Adrenal gland (tissue), 5 donors: ENCODE measurements around the gene PHF20.

Source experiments
- POLR2A ChIP-seq, 2 donors: fragments of 450-650 bp; IDR thresholded peaks; one replicate each; pipeline ENCODE4 v1.6.1; 2017; ENCODE audit warnings: antibody characterized with exemption in 2 of 2, mild to moderate bottlenecking in 2 of 2, moderate library complexity in 1 of 2
- TF ChIP-seq, protein P1 (sequence below), 6 experiments: fragments of 450-650 bp in 4 of 6; fragments of 200-600 bp in 2 of 6; sonication (generic) in 1 of 6; IDR thresholded peaks; 1 replicate in 5 of 6; 2 replicates in 1 of 6; pipeline versions ENCODE4 v1.5.1 to v1.8.0; 2016 to 2021; ENCODE audit warnings: antibody characterized with exemption in 6 of 6, mild to moderate bottlenecking in 2 of 6, moderate library complexity in 1 of 6
- donor health status: DM: no; HTN: no; CAD: no.

GRCh38 chr20:35729283-35729807 lies 42.5 kb upstream of the PHF20 start:
- TF ChIP-seq, protein P1, sequence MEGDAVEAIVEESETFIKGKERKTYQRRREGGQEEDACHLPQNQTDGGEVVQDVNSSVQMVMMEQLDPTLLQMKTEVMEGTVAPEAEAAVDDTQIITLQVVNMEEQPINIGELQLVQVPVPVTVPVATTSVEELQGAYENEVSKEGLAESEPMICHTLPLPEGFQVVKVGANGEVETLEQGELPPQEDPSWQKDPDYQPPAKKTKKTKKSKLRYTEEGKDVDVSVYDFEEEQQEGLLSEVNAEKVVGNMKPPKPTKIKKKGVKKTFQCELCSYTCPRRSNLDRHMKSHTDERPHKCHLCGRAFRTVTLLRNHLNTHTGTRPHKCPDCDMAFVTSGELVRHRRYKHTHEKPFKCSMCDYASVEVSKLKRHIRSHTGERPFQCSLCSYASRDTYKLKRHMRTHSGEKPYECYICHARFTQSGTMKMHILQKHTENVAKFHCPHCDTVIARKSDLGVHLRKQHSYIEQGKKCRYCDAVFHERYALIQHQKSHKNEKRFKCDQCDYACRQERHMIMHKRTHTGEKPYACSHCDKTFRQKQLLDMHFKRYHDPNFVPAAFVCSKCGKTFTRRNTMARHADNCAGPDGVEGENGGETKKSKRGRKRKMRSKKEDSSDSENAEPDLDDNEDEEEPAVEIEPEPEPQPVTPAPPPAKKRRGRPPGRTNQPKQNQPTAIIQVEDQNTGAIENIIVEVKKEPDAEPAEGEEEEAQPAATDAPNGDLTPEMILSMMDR (IDR thresholded peaks at IDR 0.05), result no peak
- no peak for TF ChIP-seq POLR2A (IDR thresholded peaks at IDR 0.05)
